Measurements from ENCODE around the gene ANKRD28. TPM values are rescaled to one million over a fixed set of nuclear protein-coding genes. Genes with fewer than 3 reads are reported as not detected.
"Not testable (repeated sequence)": the region's sequence is repeated elsewhere in the genome, so short reads cannot be mapped to it uniquely, and the experiment has no call there.

The ANKRD28 gene
- total RNA-seq, 3 donors from 2014 or later = 80.8 to 99.2 (median 89.8) TPM

DNA sequence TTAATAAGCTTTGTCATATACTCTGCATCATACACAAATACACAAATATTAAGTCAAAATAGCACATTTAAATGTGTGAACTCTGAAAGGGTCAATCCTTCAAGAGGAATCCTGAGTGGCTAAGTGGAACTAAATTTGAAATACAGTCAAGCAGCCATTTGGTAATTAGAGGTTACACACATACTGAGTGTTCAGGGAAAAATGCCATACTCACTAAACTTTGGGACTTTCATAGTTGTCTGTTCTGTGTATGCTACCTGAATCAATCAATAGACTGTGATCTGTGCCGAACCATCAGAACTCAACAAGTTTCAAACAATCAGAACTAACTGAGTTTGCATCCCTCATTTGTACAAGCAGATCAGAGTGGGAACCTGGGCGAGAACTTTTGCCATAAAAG, 15.3 kb downstream of the ANKRD28 start:
- intact Hi-C loops (cut with DNase I; ENCODE audit: low total_unique reads) = no loop called here
- Histone ChIP-seq H3K27me3 (no peaks in the 10 kb centered on the region), H3K4me1 (no peaks in the 10 kb centered on the region), H3K36me3 (no peaks in the 10 kb centered on the region), H3K27ac (no peak overlapping the region), H3K4me3 (peak overlapping the region in 1 of 3 donors; percentile 5), H3K9me3 (no peaks in the 10 kb centered on the region)
- DNase-seq (ENCODE audit: low spot score in 2 of 2) = no peak
- TF ChIP-seq POLR2A (IDR thresholded peaks at IDR 0.05) (no peak), POLR2AphosphoS5 (IDR thresholded peaks at IDR 0.05) (no peak)

GRCh38 chr3:15781637-15782402, 16.0 kb downstream of the ANKRD28 start:
- intact Hi-C loops (cut with DNase I; ENCODE audit: low total_unique reads) = no loop called here
- no peaks in the 10 kb centered on the region for H3K4me1 ChIP-seq
- H3K36me3 ChIP-seq = no peaks in the 10 kb centered on the region
- H3K9me3 ChIP-seq = no peaks in the 10 kb centered on the region
- no peak for TF ChIP-seq POLR2AphosphoS5 (IDR thresholded peaks at IDR 0.05)
- TF ChIP-seq CTCF (IDR thresholded peaks at IDR 0.05) = no peak
- TF ChIP-seq POLR2A (IDR thresholded peaks at IDR 0.05) = no peak
- no peak for DNase-seq (ENCODE audit: low spot score in 2 of 2)
- no peak overlapping the region for H3K4me3 ChIP-seq
- no peaks in the 10 kb centered on the region for H3K27me3 ChIP-seq
- H3K27ac ChIP-seq = peak overlapping the region in 1 of 2 donors; percentile 13

DNA sequence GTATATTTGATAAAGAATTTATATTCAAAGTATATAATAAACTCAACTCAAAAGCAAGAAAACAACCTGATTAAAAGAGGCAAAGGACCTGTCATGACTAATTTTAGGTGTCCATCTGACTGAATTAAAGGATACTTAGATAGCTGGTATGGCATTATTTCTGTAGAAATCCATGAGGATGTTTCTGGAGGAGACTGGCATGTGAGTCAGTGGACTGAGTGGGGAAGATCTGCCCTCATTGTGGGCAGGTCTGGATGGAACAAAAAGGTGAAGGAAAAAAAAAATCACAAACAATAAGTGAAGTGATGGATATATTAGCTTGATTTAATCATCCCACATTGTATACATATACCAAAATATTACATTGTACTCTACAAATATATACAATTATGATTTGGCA, 16.6 kb downstream of the ANKRD28 start:
- no peak for DNase-seq (ENCODE audit: low spot score in 2 of 2)
- Histone ChIP-seq H3K4me1 (no peaks in the 10 kb centered on the region), H3K27ac (no peak overlapping the region), H3K36me3 (no peaks in the 10 kb centered on the region), H3K4me3 (no peak overlapping the region), H3K9me3 (no peaks in the 10 kb centered on the region), H3K27me3 (no peaks in the 10 kb centered on the region)
- intact Hi-C loops (cut with DNase I; ENCODE audit: low total_unique reads) = no loop called here
- no peak for TF ChIP-seq CTCF (IDR thresholded peaks at IDR 0.05)
- no peak for TF ChIP-seq POLR2A (IDR thresholded peaks at IDR 0.05)
- no peak for TF ChIP-seq POLR2AphosphoS5 (IDR thresholded peaks at IDR 0.05)

DNA sequence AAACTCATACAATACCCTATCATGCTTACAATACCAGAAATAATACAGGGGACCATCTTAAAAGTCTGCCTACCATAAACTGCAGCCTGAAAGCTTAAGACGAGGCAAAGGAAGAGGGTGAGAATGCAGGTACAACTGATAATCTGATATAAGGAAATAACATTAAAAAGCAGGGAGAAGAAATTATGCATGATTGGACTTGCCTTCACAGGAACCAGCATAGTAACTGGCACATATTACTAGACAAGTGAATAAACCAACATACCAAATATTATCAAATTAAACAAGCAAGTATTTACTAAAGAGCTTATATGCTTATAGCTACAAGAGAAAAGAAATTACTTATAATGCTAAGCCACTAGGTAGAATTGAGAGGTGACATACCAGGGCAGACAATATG, 18.7 kb downstream of the ANKRD28 start:
- DNase-seq (ENCODE audit: low spot score in 2 of 2) = no peak
- Histone ChIP-seq H3K4me3 (no peak overlapping the region), H3K27ac (no peak overlapping the region), H3K4me1 (no peaks in the 10 kb centered on the region), H3K36me3 (no peaks in the 10 kb centered on the region), H3K9me3 (no peaks in the 10 kb centered on the region), H3K27me3 (no peaks in the 10 kb centered on the region)
- TF ChIP-seq POLR2A (IDR thresholded peaks at IDR 0.05) (no peak), CTCF (IDR thresholded peaks at IDR 0.05) (no peak)
- intact Hi-C loops (cut with DNase I; ENCODE audit: low total_unique reads) = no loop called here

DNA sequence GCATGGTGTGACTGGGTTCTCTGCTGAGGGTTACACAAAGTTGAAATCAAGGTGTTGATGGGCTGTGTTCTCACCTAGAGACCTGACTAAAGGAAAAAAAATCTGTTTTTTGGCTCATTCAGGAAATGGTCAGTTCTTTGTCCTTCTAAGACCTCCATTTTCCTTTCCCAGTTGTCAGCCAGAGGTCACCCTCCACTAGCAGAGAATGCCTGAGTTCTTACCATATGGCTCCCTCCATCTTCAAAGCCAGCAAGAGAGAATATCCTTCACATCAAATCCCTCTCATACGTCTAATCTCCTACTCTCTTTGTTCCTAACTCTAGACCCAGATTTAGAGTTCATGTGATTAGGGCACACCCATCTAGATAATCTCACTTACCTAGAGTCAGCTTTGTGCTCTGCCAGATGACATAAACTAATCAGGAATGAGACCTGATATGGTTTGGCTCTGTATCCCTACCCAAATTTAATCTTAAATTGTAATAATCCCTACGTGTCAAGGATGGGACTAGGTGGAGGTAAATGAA, 19.4 kb downstream of the ANKRD28 start:
- intact Hi-C loops (cut with DNase I; ENCODE audit: low total_unique reads) = no loop called here
- Histone ChIP-seq H3K4me1 (no peaks in the 10 kb centered on the region), H3K27ac (no peak overlapping the region), H3K9me3 (no peaks in the 10 kb centered on the region), H3K36me3 (no peaks in the 10 kb centered on the region), H3K27me3 (no peaks in the 10 kb centered on the region), H3K4me3 (no peak overlapping the region)
- TF ChIP-seq POLR2A (IDR thresholded peaks at IDR 0.05) (no peak), CTCF (IDR thresholded peaks at IDR 0.05) (no peak), POLR2AphosphoS5 (IDR thresholded peaks at IDR 0.05) (no peak)
- no peak for DNase-seq (ENCODE audit: low spot score in 2 of 2)

GRCh38 chr3:15774931-15775560, 22.7 kb downstream of the ANKRD28 start:
- H3K9me3 ChIP-seq; DNase-seq (ENCODE audit: low spot score in 2 of 2); intact Hi-C loops (cut with DNase I; ENCODE audit: low total_unique reads); H3K4me3 ChIP-seq; H3K27ac ChIP-seq; H3K27me3 ChIP-seq; H3K4me1 ChIP-seq; H3K36me3 ChIP-seq: not testable (repeated sequence)

Measured in breast epithelium (tissue), 4 donors.